Memory B cell (primary cell): ENCODE data around the gene LRRC66.

ENCODE experiments used
- ATAC-seq: fragments of 150-1000 bp; cut with Tn5 transposase; 2 replicates; pipeline ENCODE4 v1.10.0; 2021; ENCODE audit warnings: low read depth, mild to moderate bottlenecking, moderate library complexity
- DNase-seq, 2 donors: peaks; one replicate each; pipeline ENCODE4 v3.0.0; 2022; ENCODE audit warnings: low spot score in 2 of 2
- H3K27ac Mint-ChIP-seq: one replicate; pipeline ENCODE4 v1.8.0; 2022; ENCODE audit warnings: mild to moderate bottlenecking, moderate library complexity, mixed read lengths
- H3K27me3 Mint-ChIP-seq: one replicate; pipeline ENCODE4 v1.8.0; 2022; ENCODE audit warnings: mixed read lengths
- H3K36me3 Mint-ChIP-seq: one replicate; pipeline ENCODE4 v1.8.0; 2022; ENCODE audit warnings: mild to moderate bottlenecking, mixed read lengths
- H3K4me1 Mint-ChIP-seq: one replicate; pipeline ENCODE4 v1.8.0; 2022; ENCODE audit warnings: mixed read lengths
- H3K4me3 Mint-ChIP-seq: one replicate; pipeline ENCODE4 v1.8.0; 2022; ENCODE audit warnings: mild to moderate bottlenecking, moderate library complexity, mixed read lengths
- H3K9me3 Mint-ChIP-seq: one replicate; pipeline ENCODE4 v1.8.0; 2022; ENCODE audit warnings: mixed read lengths

Gene LRRC66

GRCh38 chr4:51998837-51999236, 21.3 kb downstream of the LRRC66 start:
- no peak for ATAC-seq
- Mint-ChIP-seq H3K9me3 (no peaks in the 10 kb centered on the region), H3K36me3 (no peaks in the 10 kb centered on the region)

GRCh38 chr4:51997647-51998046, 22.5 kb downstream of the LRRC66 start:
- DNase-seq, result no peak
- Mint-ChIP-seq H3K4me1 (no peaks in the 10 kb centered on the region), H3K27ac (no peak overlapping the region), H3K36me3 (no peaks in the 10 kb centered on the region), H3K9me3 (no peaks in the 10 kb centered on the region), H3K4me3 (no peak overlapping the region), H3K27me3 (no peaks in the 10 kb centered on the region)
- no peak for ATAC-seq

More at GRCh38 chr4:51998837-51999236, 21.3 kb downstream of the LRRC66 start:
- H3K27ac Mint-ChIP-seq, result no peak overlapping the region
- H3K27me3 Mint-ChIP-seq, result no peaks in the 10 kb centered on the region
- H3K4me3 Mint-ChIP-seq, result no peak overlapping the region
- no peak for DNase-seq
- no peaks in the 10 kb centered on the region for H3K4me1 Mint-ChIP-seq

GRCh38 chr4:51995647-51996220, 24.4 kb downstream of the LRRC66 start:
- Mint-ChIP-seq H3K27me3 (peaks cover 3% of the 10 kb centered on the region), H3K27ac (no peak overlapping the region), H3K4me3 (no peak overlapping the region), H3K4me1 (no peaks in the 10 kb centered on the region), H3K36me3 (no peaks in the 10 kb centered on the region), H3K9me3 (peaks cover under 1% of the 10 kb centered on the region)
- ATAC-seq (no peak), DNase-seq (no peak)

GRCh38 chr4:51965862-51966261, 54.3 kb downstream of the LRRC66 start:
- H3K4me1 Mint-ChIP-seq, result no peaks in the 10 kb centered on the region
- no peak overlapping the region for H3K27ac Mint-ChIP-seq
- no peak overlapping the region for H3K4me3 Mint-ChIP-seq
- ATAC-seq, result no peak
- H3K36me3 Mint-ChIP-seq, result no peaks in the 10 kb centered on the region
- H3K27me3 Mint-ChIP-seq, result peaks cover 4% of the 10 kb centered on the region
- peaks cover 6% of the 10 kb centered on the region for H3K9me3 Mint-ChIP-seq
- DNase-seq, result no peak

- no peak for DNase-seq
- Mint-ChIP-seq H3K27me3 (peaks cover 4% of the 10 kb centered on the region), H3K4me3 (no peak overlapping the region), H3K4me1 (peaks cover 2% of the 10 kb centered on the region), H3K27ac (no peak overlapping the region), H3K36me3 (no peaks in the 10 kb centered on the region), H3K9me3 (peaks cover 6% of the 10 kb centered on the region)
- no peak for ATAC-seq
These were observed 56.2 kb downstream of the LRRC66 start for GRCh38 chr4:51963841-51964517.

GRCh38 chr4:51960486-51960885, 59.7 kb downstream of the LRRC66 start:
- Mint-ChIP-seq H3K27ac (no peak overlapping the region), H3K4me1 (peaks cover 2% of the 10 kb centered on the region), H3K27me3 (peaks cover 6% of the 10 kb centered on the region), H3K4me3 (no peak overlapping the region), H3K36me3 (no peaks in the 10 kb centered on the region), H3K9me3 (peaks cover 4% of the 10 kb centered on the region)
- ATAC-seq (no peak), DNase-seq (no peak)

GRCh38 chr4:51958199-51958968, 61.8 kb downstream of the LRRC66 start:
- no peak for DNase-seq
- peaks cover 5% of the 10 kb centered on the region for H3K27me3 Mint-ChIP-seq
- ATAC-seq, result no peak
- peaks cover 2% of the 10 kb centered on the region for H3K4me1 Mint-ChIP-seq
- H3K9me3 Mint-ChIP-seq, result peaks cover 4% of the 10 kb centered on the region
- no peaks in the 10 kb centered on the region for H3K36me3 Mint-ChIP-seq
- H3K4me3 Mint-ChIP-seq, result no peak overlapping the region
- H3K27ac Mint-ChIP-seq, result no peak overlapping the region
